ENCODE data around the gene ALB. TPM values are rescaled to one million over a fixed set of nuclear protein-coding genes. Genes with fewer than 3 reads are reported as not detected.

ALB gene
- total and polyA plus RNA-seq, 4 donors: 0.07 to 32.8 (median 4.4) TPM

DNA sequence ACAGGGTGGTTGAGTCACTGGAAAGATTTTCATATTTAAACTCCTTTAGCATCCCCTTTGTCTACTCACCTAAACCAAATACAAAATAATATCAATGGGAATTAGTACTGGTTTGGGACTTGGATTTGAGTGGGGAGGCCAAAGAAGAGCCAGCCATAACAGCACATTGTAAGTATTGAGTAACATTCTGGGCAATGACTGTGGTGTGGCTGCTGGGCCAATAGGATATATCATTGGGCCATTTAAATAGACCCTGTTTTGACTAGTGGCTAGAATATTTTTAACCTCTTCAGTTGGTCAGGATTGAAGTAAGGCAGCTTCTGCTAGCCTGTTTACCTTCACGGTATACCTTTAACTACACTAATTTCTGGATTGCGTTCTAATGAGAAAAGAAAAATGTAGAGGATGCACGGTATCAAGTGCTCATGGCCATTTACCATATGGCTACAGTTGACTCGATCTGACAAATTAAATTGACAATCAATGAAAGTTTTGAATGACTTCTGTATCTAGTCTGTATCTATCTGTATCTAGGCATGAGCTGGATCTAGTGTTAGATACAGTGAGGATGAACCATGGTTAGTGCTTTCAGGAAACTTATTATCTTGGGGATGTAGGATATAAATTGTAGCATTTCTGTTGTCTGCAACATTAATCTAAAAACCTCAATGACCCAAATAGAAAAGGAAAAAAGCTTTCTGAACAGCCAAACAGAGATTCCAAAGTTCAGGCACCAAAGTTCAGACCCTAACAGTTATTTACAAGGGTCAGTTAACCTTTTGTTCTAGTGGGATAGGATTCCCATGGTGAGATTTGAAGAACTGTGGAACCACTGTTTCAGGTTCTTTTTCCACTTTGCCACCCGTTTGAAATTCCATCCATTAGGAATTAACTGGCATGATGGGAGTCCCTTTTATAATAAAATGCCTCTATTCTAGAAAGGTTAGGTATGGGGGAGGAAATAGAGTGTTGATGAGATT, 6.8 kb upstream of the ALB start:
- TF ChIP-seq, protein P1, sequence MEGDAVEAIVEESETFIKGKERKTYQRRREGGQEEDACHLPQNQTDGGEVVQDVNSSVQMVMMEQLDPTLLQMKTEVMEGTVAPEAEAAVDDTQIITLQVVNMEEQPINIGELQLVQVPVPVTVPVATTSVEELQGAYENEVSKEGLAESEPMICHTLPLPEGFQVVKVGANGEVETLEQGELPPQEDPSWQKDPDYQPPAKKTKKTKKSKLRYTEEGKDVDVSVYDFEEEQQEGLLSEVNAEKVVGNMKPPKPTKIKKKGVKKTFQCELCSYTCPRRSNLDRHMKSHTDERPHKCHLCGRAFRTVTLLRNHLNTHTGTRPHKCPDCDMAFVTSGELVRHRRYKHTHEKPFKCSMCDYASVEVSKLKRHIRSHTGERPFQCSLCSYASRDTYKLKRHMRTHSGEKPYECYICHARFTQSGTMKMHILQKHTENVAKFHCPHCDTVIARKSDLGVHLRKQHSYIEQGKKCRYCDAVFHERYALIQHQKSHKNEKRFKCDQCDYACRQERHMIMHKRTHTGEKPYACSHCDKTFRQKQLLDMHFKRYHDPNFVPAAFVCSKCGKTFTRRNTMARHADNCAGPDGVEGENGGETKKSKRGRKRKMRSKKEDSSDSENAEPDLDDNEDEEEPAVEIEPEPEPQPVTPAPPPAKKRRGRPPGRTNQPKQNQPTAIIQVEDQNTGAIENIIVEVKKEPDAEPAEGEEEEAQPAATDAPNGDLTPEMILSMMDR (IDR thresholded peaks at IDR 0.05; ENCODE audit: control extremely low read depth, extremely low read depth): no peak
- ATAC-seq (ENCODE audit: insufficient read depth, low FRiP score) (no peak), DNase-seq (no peak)
- Histone ChIP-seq H3K4me1 (ENCODE audit: control insufficient read depth in 5 of 5, insufficient read depth in 5 of 5, low read length in 5 of 5) (no peaks in the 10 kb centered on the region), H3K9ac (ENCODE audit: insufficient read depth in 1 of 2, low read length in 2 of 2) (no peak overlapping the region), H3K36me3 (ENCODE audit: control insufficient read depth in 4 of 4, insufficient read depth in 4 of 4, low read length in 4 of 4) (no peaks in the 10 kb centered on the region), H3K27me3 (ENCODE audit: control insufficient read depth in 3 of 3, insufficient read depth in 3 of 3, low read length in 2 of 3) (no peaks in the 10 kb centered on the region), H3K9me3 (ENCODE audit: control insufficient read depth in 4 of 4, insufficient read depth in 3 of 4, low read length in 3 of 4) (no peaks in the 10 kb centered on the region), H3K4me3 (no peak overlapping the region), H3K27ac (ENCODE audit: low read depth in 1 of 2, low read length in 1 of 2) (no peak overlapping the region)
- WGBS, 2 donors: 86 to 94% methylated on average over 5 of the region's 5 CpGs

DNA sequence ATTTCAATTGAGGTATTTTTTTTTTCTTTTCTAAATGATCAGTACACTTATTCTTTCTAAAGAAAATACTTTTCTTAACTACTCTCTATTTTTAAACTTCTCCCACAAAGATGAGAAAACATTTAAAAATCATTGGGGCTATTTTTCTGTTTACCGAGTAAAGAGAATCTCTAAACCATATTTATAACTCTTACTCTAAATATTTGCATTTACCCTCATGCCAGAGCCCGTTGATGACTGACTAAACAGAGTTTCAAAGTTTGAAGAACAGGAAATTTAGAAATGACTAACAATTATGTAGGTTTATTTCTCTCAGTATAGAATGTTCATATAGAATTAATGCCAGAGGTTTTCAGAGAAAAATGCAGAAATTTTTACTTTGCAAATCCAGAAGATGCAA, 2.7 kb upstream of the ALB start:
- H3K36me3 ChIP-seq (ENCODE audit: control insufficient read depth in 4 of 4, insufficient read depth in 4 of 4, low read length in 4 of 4): no peaks in the 10 kb centered on the region

DNA sequence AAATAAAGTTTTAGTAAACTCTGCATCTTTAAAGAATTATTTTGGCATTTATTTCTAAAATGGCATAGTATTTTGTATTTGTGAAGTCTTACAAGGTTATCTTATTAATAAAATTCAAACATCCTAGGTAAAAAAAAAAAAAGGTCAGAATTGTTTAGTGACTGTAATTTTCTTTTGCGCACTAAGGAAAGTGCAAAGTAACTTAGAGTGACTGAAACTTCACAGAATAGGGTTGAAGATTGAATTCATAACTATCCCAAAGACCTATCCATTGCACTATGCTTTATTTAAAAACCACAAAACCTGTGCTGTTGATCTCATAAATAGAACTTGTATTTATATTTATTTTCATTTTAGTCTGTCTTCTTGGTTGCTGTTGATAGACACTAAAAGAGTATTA, 370 bp downstream of the ALB start:
- no peaks in the 10 kb centered on the region for H3K27me3 ChIP-seq (ENCODE audit: control insufficient read depth in 3 of 3, insufficient read depth in 3 of 3, low read length in 2 of 3)

More for the DNA sequence above, 2.7 kb upstream of the ALB start:
- H3K4me3 ChIP-seq: no peak overlapping the region
- no peak for ATAC-seq (ENCODE audit: insufficient read depth, low FRiP score)
- WGBS, 2 donors: 57 to 73% methylated on average over 2 of the region's 2 CpGs
- no peaks in the 10 kb centered on the region for H3K27me3 ChIP-seq (ENCODE audit: control insufficient read depth in 3 of 3, insufficient read depth in 3 of 3, low read length in 2 of 3)
- H3K27ac ChIP-seq (ENCODE audit: low read depth in 1 of 2, low read length in 1 of 2): no peak overlapping the region
- H3K9me3 ChIP-seq (ENCODE audit: control insufficient read depth in 4 of 4, insufficient read depth in 3 of 4, low read length in 3 of 4): no peaks in the 10 kb centered on the region
- H3K4me1 ChIP-seq (ENCODE audit: control insufficient read depth in 5 of 5, insufficient read depth in 5 of 5, low read length in 5 of 5): no peaks in the 10 kb centered on the region
- no peak overlapping the region for H3K9ac ChIP-seq (ENCODE audit: insufficient read depth in 1 of 2, low read length in 2 of 2)
- TF ChIP-seq, protein P1 (IDR thresholded peaks at IDR 0.05; ENCODE audit: control extremely low read depth, extremely low read depth): no peak
- no peak for DNase-seq

More for the DNA sequence above, 370 bp downstream of the ALB start:
- H3K27ac ChIP-seq (ENCODE audit: low read depth in 1 of 2, low read length in 1 of 2): no peak overlapping the region
- no peak for ATAC-seq (ENCODE audit: insufficient read depth, low FRiP score)
- no peaks in the 10 kb centered on the region for H3K36me3 ChIP-seq (ENCODE audit: control insufficient read depth in 4 of 4, insufficient read depth in 4 of 4, low read length in 4 of 4)
- WGBS, 2 donors: 100% methylated on average over 1 of the region's 1 CpG
- H3K9ac ChIP-seq (ENCODE audit: insufficient read depth in 1 of 2, low read length in 2 of 2): no peak overlapping the region
- TF ChIP-seq, protein P1 (IDR thresholded peaks at IDR 0.05; ENCODE audit: control extremely low read depth, extremely low read depth): no peak
- no peak for DNase-seq
- no peaks in the 10 kb centered on the region for H3K4me1 ChIP-seq (ENCODE audit: control insufficient read depth in 5 of 5, insufficient read depth in 5 of 5, low read length in 5 of 5)
- H3K4me3 ChIP-seq: no peak overlapping the region
- H3K9me3 ChIP-seq (ENCODE audit: control insufficient read depth in 4 of 4, insufficient read depth in 3 of 4, low read length in 3 of 4): no peaks in the 10 kb centered on the region
